Kidney (tissue), 14 donors: ENCODE data around the gene PPP2R5B. TPM values are rescaled to one million over a fixed set of nuclear protein-coding genes. Genes with fewer than 3 reads are reported as not detected.
A peak's percentile ranks its signal among the peaks of the same experiment; 100 is the strongest.

Source experiments
- DNase-seq, 5 donors: peaks; one replicate each; pipeline ENCODE4 v3.0.0-alpha.2; 2013 to 2020
- FAIRE-seq: peaks from 2 replicates; lab custom pipeline; 2012; peaks lifted over from hg19 to GRCh38; lab: Jason Lieb, UNC
- H3K27ac ChIP-seq, 2 donors: one replicate each; pipeline ENCODE4 v1.7.0; 2013; ENCODE audit warnings: low read depth in 2 of 2, low read length in 2 of 2, inconsistent platforms in 1 of 2
- H3K27me3 ChIP-seq: one replicate; pipeline ENCODE4 v1.7.1; 2013; ENCODE audit warnings: low read length, inconsistent platforms; ENCODE audit not compliant: control insufficient read depth, insufficient read depth
- H3K36me3 ChIP-seq, 3 donors: one replicate each; pipeline versions ENCODE4 v1.7.0 to v1.7.1; 2013; ENCODE audit warnings: low read length in 3 of 3, control low read depth in 1 of 3, inconsistent platforms in 1 of 3; ENCODE audit not compliant: insufficient read depth in 3 of 3, control insufficient read depth in 2 of 3
- H3K4me1 ChIP-seq, 3 donors: one replicate each; pipeline versions ENCODE4 v1.7.0 to v1.7.1; 2013; ENCODE audit warnings: low read length in 3 of 3, inconsistent platforms in 1 of 3, low read depth in 1 of 3; ENCODE audit not compliant: control insufficient read depth in 2 of 3, insufficient read depth in 2 of 3
- H3K4me3 ChIP-seq, 3 donors: one replicate each; pipeline versions ENCODE4 v1.7.0 to v1.8.1; 2013; ENCODE audit warnings: low read length in 3 of 3, control low read depth in 1 of 3, inconsistent platforms in 1 of 3
- H3K9ac ChIP-seq, 3 donors: one replicate each; pipeline versions ENCODE4 v1.7.0 to v1.7.1; 2013; ENCODE audit warnings: low read length in 3 of 3, control low read depth in 1 of 3, inconsistent platforms in 1 of 3
- H3K9me3 ChIP-seq, 3 donors: one replicate each; pipeline versions ENCODE4 v1.7.0 to v1.7.1; 2013; ENCODE audit warnings: low read length in 3 of 3, control low read depth in 1 of 3, inconsistent platforms in 1 of 3; ENCODE audit not compliant: control insufficient read depth in 2 of 3, insufficient read depth in 1 of 3
- CTCF ChIP-seq: IDR thresholded peaks from 3 replicates; pipeline ENCODE4 v1.5.1; 2012; ENCODE audit warnings: mild to moderate bottlenecking, moderate library complexity, borderline replicate concordance; ENCODE audit not compliant: insufficient read depth; ENCODE audit errors: extremely low read depth
- intact Hi-C: fragments of 100-400 bp; cut with DNase I; formaldehyde crosslinking; loops from one replicate; pipeline ENCODE4 v1.11.1; 2022
- polyA plus RNA-seq: library from polyadenylated mRNA; stranded (reverse); fragments of 350-450 nt; fragmentation: Illumina TruSeq; extraction: RNeasy Lipid Tissue Mini Kit (QIAGEN cat#74804); gene quantifications from one replicate; pipeline ENCODE4 v1.2.3, GENCODE V29; 2014; ENCODE audit warnings: low read depth, low replicate concordance; ENCODE audit not compliant: insufficient read depth
- total RNA-seq: library from RNA; stranded (reverse); fragmentation: NEBNext Ultra II Directional; extraction: Animal tissue kit (Norgen Biotek cat#: 25700); gene quantifications from one replicate; pipeline ENCODE4 v1.2.1, GENCODE V29; 2021
- donor health status: control.
- donor health status: control.
- donor health status: control.
- donor health status: control.
- donor health status: control.
- donor health status: DM: yes; HTN: yes; CAD: no.
- donor health status: Normal renal cell carcinoma (clear cell type).

Gene PPP2R5B
- total and polyA plus RNA-seq, 2 donors from 2014 or later = 16.8 to 21.2 TPM

GRCh38 chr11:64887234-64887756 lies 37.2 kb upstream of the PPP2R5B start:
- Histone ChIP-seq H3K4me3 (no peak overlapping the region), H3K9ac (peak overlapping the region in 1 of 3 donors; percentile 2), H3K36me3 (no peaks in the 10 kb centered on the region), H3K9me3 (no peaks in the 10 kb centered on the region), H3K27me3 (no peaks in the 10 kb centered on the region), H3K4me1 (peaks cover 0 to 15% (median 0%) of the 10 kb centered on the region in 3 donors), H3K27ac (no peak overlapping the region)
- intact Hi-C loops = no loop called here
- no peak for FAIRE-seq
- peak in 1 of 5 donors; percentile 55 for DNase-seq
- TF ChIP-seq CTCF = no peak

- H3K27ac ChIP-seq = peak overlapping the region; percentile 23 to 27
Measured at GRCh38 chr11:64887757-64888405, 36.6 kb upstream of the PPP2R5B start.

GRCh38 chr11:64888406-64888728 lies 36.1 kb upstream of the PPP2R5B start:
- intact Hi-C loops = no loop called here
- no peaks in the 10 kb centered on the region for H3K9me3 ChIP-seq
- peak overlapping the region; percentile 21 to 29 (median 27) for H3K4me3 ChIP-seq
- no peaks in the 10 kb centered on the region for H3K36me3 ChIP-seq
- H3K4me1 ChIP-seq = peaks cover 0 to 20% (median 0%) of the 10 kb centered on the region in 3 donors
- peak overlapping the region; percentile 20 to 27 for H3K27ac ChIP-seq
- H3K27me3 ChIP-seq = no peaks in the 10 kb centered on the region
- TF ChIP-seq CTCF = no peak
- FAIRE-seq = no peak
- DNase-seq = no peak
- H3K9ac ChIP-seq = no peak overlapping the region

More at GRCh38 chr11:64887757-64888405, 36.6 kb upstream of the PPP2R5B start:
- Histone ChIP-seq H3K9ac (peak overlapping the region in 2 of 3 donors; percentile 2 to 46), H3K27me3 (no peaks in the 10 kb centered on the region), H3K4me1 (peaks cover 0 to 16% (median 0%) of the 10 kb centered on the region in 3 donors), H3K9me3 (no peaks in the 10 kb centered on the region), H3K4me3 (peak overlapping the region; percentile 21 to 29 (median 27)), H3K36me3 (no peaks in the 10 kb centered on the region)
- TF ChIP-seq CTCF = peak; percentile 89
- DNase-seq (peak; percentile 86 to 93 (median 90)), FAIRE-seq (no peak)
- intact Hi-C loops = no loop called here
